ENCODE data around the gene LRFN2. TPM values are rescaled to one million over a fixed set of nuclear protein-coding genes. Genes with fewer than 3 reads are reported as not detected.

LRFN2 gene
- total and polyA plus RNA-seq, 2 of the 8 experiments (the other 6 are each of a cell fraction or from before 2014, with no cell fraction given) = 2.3 TPM

GRCh38 chr6:40528051-40528450 is 59.1 kb downstream of the LRFN2 start (continued):
- TF ChIP-seq KDM1A (IDR thresholded peaks at IDR 0.05; ENCODE audit: borderline replicate concordance, low read length) (no peak), EZH2 (IDR thresholded peaks at IDR 0.05; ENCODE audit: low read depth, low read length, severe bottlenecking) (no peak), RAD21 (IDR thresholded peaks at IDR 0.05 in 1 of 2, conservative IDR thresholded peaks at IDR 0.05 in 1 of 2; ENCODE audit: low read depth in 2 of 2, low read length in 2 of 2) (no peak), RXRA (IDR thresholded peaks at IDR 0.05; ENCODE audit: insufficient read depth, low read depth, low read length) (no peak)

All from H1 (cell line).